ENCODE measurements around the gene B4GALT2. TPM values are rescaled to one million over a fixed set of nuclear protein-coding genes. Genes with fewer than 3 reads are reported as not detected.
A peak's percentile ranks its signal among the peaks of the same experiment; 100 is the strongest.

Gene B4GALT2
- total and polyA plus RNA-seq, 9 of the 15 experiments (the other 6 are each of a cell fraction or from before 2014, with no cell fraction given), result 1.3 to 86.8 (median 43.8) TPM

DNA sequence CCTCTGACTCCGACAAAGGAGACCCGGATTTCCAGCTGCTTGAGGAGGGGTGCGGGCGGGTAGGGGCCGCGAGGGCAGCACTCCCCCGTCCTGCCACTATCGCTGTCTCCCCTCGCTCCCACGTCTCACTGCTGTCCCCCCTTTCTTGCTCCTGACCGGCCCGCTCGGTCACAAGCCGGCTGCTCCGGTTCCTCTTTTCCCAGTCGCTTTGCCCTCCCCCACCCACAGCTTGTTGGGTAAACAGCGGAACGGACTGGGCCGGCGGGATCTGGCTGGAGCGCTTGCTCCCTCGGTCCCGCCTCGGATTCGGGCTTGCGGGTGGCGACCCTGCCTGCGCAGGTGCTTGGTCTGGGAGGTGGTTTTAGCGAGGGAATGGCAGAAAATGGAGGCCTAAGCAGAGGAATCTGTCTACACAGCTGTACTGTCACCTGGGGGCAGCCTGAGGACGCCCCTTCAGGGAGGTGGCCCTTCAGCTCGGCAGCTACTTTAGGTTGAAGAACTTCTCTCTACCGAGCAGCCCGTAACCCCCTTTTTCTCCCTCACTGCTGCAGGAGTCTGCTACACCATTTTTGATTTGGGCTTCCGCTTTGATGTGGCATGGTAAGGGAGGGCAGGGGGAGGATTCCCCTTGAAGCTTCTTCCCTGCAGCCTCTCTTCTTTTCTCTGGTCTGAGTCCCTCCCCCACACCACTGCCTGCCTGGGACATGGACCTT, 3.6 kb upstream of the B4GALT2 start (continued):
- TF ChIP-seq ZC3H11A (IDR thresholded peaks at IDR 0.05; ENCODE audit: low read depth, low read length), result no peak
- no peak for TF ChIP-seq MECOM (CRISPR knock-in tag; IDR thresholded peaks at IDR 0.05)
- no peak for TF ChIP-seq EZH2 (IDR thresholded peaks at IDR 0.05; ENCODE audit: borderline replicate concordance, low read depth, low read length)
- TF ChIP-seq, protein P1, sequence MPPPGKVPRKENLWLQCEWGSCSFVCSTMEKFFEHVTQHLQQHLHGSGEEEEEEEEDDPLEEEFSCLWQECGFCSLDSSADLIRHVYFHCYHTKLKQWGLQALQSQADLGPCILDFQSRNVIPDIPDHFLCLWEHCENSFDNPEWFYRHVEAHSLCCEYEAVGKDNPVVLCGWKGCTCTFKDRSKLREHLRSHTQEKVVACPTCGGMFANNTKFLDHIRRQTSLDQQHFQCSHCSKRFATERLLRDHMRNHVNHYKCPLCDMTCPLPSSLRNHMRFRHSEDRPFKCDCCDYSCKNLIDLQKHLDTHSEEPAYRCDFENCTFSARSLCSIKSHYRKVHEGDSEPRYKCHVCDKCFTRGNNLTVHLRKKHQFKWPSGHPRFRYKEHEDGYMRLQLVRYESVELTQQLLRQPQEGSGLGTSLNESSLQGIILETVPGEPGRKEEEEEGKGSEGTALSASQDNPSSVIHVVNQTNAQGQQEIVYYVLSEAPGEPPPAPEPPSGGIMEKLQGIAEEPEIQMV (tag; conservative IDR thresholded peaks at IDR 0.05; ENCODE audit: low read depth), result no peak
- peak; percentile 80 for TF ChIP-seq GTF2E2 (tag; IDR thresholded peaks at IDR 0.05)
- TF ChIP-seq ZBTB17 (CRISPR knock-in tag; IDR thresholded peaks at IDR 0.05), result no peak
- peak; percentile 91 for TF ChIP-seq FIP1L1 (IDR thresholded peaks at IDR 0.05; ENCODE audit: low read depth, low read length, poor library complexity, severe bottlenecking)
- TF ChIP-seq TCF15 (CRISPR knock-in tag; IDR thresholded peaks at IDR 0.05), result no peak
- TF ChIP-seq ETV6 (IDR thresholded peaks at IDR 0.05; ENCODE audit: borderline replicate concordance in 1 of 2, low read depth in 2 of 2, low read length in 1 of 2), result no peak
- no peak for TF ChIP-seq ETV6 (CRISPR knock-in tag; IDR thresholded peaks at IDR 0.05; ENCODE audit: borderline replicate concordance)
- no peak for TF ChIP-seq CREB1 (IDR thresholded peaks at IDR 0.05)
- no peak for TF ChIP-seq CREB1 (CRISPR knock-in tag; IDR thresholded peaks at IDR 0.05)
- no peak for TF ChIP-seq ZNF184 (CRISPR knock-in tag; IDR thresholded peaks at IDR 0.05)
- TF ChIP-seq, protein P2, sequence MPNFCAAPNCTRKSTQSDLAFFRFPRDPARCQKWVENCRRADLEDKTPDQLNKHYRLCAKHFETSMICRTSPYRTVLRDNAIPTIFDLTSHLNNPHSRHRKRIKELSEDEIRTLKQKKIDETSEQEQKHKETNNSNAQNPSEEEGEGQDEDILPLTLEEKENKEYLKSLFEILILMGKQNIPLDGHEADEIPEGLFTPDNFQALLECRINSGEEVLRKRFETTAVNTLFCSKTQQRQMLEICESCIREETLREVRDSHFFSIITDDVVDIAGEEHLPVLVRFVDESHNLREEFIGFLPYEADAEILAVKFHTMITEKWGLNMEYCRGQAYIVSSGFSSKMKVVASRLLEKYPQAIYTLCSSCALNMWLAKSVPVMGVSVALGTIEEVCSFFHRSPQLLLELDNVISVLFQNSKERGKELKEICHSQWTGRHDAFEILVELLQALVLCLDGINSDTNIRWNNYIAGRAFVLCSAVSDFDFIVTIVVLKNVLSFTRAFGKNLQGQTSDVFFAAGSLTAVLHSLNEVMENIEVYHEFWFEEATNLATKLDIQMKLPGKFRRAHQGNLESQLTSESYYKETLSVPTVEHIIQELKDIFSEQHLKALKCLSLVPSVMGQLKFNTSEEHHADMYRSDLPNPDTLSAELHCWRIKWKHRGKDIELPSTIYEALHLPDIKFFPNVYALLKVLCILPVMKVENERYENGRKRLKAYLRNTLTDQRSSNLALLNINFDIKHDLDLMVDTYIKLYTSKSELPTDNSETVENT (CRISPR knock-in tag; IDR thresholded peaks at IDR 0.05), result no peak
- TF ChIP-seq POLR2B (IDR thresholded peaks at IDR 0.05; ENCODE audit: low read depth, partially characterized antibody), result no peak
- TF ChIP-seq, protein P3, sequence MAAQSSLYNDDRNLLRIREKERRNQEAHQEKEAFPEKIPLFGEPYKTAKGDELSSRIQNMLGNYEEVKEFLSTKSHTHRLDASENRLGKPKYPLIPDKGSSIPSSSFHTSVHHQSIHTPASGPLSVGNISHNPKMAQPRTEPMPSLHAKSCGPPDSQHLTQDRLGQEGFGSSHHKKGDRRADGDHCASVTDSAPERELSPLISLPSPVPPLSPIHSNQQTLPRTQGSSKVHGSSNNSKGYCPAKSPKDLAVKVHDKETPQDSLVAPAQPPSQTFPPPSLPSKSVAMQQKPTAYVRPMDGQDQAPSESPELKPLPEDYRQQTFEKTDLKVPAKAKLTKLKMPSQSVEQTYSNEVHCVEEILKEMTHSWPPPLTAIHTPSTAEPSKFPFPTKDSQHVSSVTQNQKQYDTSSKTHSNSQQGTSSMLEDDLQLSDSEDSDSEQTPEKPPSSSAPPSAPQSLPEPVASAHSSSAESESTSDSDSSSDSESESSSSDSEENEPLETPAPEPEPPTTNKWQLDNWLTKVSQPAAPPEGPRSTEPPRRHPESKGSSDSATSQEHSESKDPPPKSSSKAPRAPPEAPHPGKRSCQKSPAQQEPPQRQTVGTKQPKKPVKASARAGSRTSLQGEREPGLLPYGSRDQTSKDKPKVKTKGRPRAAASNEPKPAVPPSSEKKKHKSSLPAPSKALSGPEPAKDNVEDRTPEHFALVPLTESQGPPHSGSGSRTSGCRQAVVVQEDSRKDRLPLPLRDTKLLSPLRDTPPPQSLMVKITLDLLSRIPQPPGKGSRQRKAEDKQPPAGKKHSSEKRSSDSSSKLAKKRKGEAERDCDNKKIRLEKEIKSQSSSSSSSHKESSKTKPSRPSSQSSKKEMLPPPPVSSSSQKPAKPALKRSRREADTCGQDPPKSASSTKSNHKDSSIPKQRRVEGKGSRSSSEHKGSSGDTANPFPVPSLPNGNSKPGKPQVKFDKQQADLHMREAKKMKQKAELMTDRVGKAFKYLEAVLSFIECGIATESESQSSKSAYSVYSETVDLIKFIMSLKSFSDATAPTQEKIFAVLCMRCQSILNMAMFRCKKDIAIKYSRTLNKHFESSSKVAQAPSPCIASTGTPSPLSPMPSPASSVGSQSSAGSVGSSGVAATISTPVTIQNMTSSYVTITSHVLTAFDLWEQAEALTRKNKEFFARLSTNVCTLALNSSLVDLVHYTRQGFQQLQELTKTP (IDR thresholded peaks at IDR 0.05; ENCODE audit: low read depth in 1 of 2, partially characterized antibody in 2 of 2), result no peak
- peak; percentile 3; the same call in 1 of the 2 replicates for TF ChIP-seq SAFB (IDR thresholded peaks at IDR 0.05; ENCODE audit: borderline replicate concordance, low read depth, low read length)
- peak; percentile 35; the same call in 1 of the 2 replicates for TF ChIP-seq ELF1 (tag; IDR thresholded peaks at IDR 0.05)
- no peak for TF ChIP-seq CHCHD3 (CRISPR knock-in tag; IDR thresholded peaks at IDR 0.05)
- peak; percentile 22; the same call in 1 of the 2 replicates for TF ChIP-seq SMARCA5 (IDR thresholded peaks at IDR 0.05)
- 0 out of 2 replicates have a peak, but pooled peaks have one; percentile 14 for TF ChIP-seq ZNF584 (CRISPR knock-in tag; IDR thresholded peaks at IDR 0.05; ENCODE audit: low read depth)

All from K562 (cell line).